Hematopoietic multipotent progenitor cell treated with erythropoietin and hydrocortisone succinate and interleukin-3 and kit ligand, for 4 days (in vitro differentiated cells): ENCODE data around the gene ACTR1A.

ENCODE experiments used
- DNase-seq: peaks from one replicate; pipeline ENCODE4 v3.0.0-alpha.2; 2015

The ACTR1A gene

DNA sequence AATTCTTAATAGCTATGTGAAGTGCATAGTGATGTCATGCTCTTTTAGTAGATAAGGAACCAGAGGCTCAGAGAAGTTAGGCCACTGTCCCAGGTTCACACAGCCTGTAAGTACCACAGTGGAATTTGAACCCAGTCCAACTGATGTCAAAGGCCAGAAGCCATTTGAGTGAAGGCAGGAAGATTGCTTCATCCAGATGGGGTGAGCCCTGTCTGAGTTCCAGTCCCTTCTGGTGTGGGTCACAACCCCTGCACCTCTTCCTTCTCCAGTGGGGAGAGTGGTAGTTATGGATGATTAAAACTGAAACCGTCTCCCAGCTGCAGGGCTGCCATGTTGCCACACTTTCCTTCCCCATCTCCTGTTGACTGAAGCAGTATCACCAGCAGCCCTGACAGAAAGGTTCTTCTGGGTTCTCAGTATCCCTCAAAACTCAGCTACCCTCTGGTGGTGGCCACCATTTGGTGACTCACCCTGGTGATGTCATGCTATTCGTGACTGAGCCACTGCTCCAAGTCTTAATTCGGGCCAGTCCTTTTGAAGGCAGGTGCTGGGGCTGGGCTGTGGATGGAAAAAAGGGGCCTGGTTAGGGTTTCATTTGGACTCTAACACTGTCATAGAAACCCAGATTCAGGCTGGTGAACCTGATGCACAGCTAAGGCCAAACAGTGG, 49.7 kb downstream of the ACTR1A start:
- DNase-seq: peak; percentile 57

DNA sequence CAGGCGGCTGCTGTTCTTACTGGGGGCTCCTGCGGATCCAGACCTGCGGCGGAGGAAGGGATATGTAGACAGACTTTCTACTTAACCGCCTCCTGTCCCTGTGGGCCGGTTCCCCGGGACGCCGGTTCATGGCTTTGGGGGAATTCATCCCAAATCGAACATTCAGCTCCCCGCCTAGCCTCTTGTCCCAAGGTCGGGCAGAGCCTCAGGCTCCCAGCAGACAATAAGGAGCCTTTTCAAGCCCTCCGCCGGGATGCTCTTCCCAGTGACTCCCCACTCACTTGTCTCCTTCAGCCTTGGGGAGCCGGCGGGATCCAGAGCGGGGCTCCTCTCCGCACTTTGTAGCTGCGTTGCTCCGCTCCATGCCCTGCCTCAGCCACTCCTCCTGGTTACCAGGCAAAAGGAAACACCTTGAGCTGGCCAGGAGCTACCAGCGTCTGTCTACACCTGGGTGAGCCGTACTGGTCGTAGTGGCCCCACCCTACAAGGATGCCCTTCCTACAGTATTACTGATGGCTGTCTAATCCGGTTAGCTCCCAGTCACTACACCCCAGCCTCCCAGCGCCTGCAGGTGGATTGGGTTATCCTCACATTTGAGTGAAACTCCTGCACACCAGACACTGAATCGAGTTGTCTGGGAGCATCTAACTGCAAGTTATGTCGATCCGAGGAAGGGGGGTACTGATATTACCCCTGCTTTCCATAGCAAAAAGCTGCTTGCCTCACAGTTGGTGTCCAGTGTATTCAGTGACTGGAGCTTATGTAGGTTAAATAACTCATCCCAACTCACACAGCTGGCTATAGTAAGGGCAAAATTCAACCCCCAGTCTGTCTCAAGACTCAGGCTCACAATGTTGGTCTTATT, 51.2 kb downstream of the ACTR1A start, which contains the start of gene C10orf95:
TSS of gene C10orf95 (minus strand) at position 439 of the 865 bp plus-strand sequence. CDS start 450 bp downstream, outside the sequence.
- DNase-seq: no peak

DNA sequence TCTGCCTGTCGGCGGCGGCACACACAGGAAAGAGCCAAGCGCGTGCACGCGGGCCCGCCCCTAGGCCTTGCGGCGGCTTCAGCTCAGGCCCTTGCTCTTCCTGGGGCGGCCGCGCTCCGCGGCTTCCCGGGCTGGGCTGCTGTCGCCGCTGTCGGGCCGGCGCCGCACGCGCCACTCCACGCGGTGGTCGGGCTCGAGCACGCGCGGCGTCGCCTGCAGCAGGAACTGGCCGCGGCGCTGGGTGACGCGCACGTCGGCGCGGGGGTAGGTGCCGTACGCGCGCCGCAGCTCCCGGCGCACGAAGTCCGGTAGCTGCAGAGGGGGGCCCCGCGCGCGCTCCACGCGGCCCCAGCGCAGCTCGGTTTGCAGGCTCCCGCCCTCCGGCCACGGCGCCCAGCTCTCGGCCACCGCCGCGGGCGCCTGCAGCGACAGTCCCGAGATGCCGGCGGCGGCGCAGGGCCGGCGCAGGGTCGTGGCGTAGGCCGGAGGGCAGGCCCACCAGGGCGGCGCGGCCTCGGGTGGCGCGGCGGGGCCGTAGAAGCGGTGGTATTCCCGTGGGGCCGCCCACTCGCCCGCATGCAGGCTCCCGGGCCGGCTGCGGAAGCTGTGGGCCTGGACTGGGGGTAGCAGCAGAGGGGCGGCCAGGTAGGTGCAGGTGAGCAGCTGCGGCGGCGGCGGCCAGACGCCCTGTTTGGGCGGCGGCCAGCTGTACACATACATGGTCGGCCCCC, 52.0 kb downstream of the ACTR1A start:
- DNase-seq: peak; percentile 96

DNA sequence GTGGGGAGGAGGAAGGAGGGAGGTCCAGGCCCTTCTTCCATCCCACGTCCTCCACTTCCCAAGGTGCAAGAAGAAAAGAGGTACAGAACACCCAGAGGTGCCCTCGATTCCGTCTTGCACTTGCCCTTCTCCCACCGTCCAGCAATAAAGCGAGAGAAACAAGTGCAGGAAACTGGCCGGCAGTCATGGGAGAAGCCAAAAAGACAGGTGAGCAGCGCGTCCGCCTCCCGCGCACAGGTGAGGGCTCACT, 52.5 kb downstream of the ACTR1A start:
- DNase-seq: no peak

DNA sequence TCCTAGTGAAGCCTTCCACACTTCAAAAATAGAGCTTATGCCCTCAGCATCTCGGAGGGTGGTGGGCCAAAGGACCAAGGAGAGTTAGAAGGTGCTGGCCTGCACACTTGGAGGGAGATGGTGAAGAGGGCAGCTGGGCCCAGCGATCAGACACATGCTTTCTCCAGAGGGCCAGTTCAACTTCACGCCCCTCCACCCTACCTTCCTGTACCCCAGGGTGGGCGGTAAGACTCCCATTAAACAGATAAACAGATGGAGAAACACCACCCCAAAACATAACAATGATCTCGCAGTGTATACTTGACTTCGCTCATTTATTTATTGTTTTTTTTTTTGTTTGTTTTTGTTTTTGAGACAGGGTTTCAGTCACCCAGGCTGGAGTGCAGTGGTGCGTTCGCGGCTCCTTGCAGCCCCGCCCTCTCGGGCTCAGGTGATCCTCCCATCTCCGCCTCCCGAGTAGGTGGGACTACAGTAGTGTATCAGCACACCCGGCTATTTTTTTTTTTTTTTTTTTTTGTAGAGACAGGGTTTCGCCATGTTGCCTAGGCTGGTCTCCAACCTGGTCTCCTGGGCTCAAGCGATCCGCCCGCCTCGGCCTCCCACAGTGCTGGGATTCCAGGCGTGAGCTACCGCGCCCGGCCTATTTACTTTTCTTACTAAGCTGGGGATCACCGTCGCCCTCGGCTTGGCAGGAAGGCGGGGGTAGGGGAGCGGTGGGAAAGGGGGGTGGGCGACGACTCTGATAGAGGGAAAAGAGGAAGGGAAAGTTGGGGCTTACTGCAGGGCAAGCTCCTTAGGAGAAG, 53.0 kb downstream of the ACTR1A start:
- DNase-seq: peak; percentile 95

DNA sequence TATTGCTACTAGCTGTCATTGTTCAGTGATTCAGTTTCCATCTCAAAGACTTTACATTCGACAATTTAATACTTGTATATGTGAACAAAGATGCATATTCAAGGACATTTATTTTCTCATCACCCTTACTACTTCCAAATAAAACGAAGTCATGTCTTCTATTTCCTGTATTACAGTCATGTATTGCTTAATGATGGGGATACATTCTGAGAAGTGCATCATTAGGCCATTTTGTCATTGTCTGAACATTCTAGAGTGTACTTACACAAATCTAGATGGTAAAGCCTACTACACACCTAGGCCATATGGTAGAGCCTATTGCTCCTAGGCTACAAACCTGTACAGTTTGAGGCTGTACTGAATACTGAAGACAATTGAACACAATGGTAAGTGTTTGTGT, 57.7 kb downstream of the ACTR1A start:
- DNase-seq: no peak

DNA sequence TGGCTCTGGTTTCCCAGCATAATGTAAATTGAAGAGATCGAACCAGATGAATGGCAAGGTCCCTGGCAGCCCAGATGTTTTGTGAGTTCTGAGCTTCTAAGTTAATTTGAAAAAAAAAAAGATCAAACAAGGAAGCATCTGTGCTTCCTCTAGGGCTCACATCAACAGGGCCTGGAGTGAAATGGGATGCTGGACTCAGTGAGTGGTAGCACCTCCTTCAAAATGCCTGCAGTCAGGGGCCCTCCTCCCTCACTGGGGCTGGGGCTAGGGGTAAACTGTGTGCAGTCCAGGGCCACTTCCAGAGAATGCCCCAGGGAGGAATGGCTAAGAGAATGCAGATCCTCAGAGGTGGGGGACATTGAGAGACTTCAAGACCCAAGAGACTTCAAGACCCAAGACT, 64.1 kb downstream of the ACTR1A start:
- DNase-seq: no peak

DNA sequence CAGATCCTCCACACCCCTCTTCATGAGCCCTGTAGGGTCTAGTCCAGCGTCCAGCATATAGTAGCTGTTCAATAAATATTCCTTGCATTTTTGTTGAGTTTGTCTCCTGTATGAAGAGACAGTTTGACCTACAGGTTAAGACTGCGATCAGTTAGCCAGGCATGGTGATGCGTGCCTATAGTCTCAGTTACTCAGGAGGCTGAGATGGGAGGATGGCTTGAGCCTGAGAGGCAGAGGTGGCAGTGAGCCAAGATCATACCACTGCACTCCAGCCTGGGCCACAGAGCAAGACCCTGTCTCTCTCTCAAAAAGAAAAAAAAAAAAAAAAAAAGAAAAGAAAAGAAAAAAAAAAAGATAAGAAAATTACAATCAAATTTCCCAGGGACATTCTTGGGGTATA, 65.0 kb downstream of the ACTR1A start:
- DNase-seq: no peak

DNA sequence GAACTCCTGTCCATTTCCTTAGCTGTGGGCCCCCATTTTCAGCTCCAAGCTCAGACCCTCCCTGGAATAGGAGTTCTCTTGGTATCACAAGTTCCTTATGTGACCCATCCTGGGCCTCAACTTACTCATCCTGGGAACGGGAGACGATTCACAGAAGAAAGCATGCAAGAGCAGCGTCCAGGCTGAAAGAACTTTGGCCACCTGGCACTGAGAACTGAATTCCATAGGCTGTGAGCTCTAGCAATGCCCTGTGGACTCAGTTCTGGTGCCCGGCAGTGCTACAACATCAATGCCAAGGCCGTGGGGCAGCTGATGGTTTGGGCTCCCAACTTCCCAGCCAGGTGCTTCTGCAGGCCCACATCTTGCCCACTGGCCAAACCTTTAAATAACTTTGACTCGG, 66.2 kb downstream of the ACTR1A start:
- DNase-seq: no peak

DNA sequence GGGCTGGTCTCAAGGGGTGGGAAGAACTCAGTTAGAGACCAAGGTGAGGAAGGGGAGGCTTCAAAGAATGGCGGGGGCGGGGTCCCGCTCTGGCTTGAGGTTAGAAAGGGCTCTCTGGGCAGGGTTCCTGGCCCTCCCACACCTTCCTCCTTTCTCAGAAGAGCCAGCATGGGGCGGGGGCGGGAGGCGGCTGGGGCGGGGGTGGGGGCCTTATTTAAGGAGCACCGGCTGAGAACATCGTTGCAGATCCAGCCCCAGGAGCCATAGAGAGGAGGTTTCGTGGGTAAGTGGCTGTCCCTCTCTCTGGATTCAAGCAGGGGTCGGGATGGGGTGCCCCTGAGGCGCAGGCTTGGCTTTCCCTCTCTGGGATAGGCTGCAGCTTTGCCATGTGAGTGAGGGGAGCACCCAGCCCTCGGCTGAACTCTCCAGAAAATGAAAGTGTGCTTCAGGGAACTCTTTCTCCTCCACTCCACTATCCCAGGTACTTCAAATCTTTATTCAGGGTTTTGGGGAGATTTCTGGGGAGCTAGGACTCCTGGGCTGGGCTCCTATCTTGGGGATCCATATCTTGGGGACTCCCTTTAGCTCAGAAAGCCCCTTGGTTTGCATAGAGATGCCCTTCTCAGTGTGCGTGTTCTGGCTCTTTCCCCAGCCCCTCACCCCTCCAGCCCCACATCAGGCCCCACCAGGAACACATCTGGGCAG, 66.8 kb downstream of the ACTR1A start:
- peak; percentile 86 for DNase-seq

DNA sequence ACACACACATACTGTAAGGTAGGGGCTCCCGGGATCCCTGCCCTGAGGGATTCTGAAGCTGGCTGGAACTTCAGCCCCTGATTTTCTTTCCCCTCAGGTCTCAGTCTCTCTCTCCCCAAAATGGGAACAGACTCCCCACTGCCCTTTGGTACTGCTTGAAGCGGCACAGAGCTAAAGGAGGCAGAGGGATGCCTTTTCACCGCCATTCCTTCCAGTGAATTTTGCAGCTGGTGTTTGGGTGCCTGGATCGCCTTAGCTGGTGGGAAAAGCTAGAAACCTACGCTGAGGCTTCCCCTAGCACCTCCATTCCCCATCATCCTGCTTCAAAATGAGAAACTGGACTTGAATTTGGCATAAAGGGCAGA, 67.4 kb downstream of the ACTR1A start:
- DNase-seq: no peak

DNA sequence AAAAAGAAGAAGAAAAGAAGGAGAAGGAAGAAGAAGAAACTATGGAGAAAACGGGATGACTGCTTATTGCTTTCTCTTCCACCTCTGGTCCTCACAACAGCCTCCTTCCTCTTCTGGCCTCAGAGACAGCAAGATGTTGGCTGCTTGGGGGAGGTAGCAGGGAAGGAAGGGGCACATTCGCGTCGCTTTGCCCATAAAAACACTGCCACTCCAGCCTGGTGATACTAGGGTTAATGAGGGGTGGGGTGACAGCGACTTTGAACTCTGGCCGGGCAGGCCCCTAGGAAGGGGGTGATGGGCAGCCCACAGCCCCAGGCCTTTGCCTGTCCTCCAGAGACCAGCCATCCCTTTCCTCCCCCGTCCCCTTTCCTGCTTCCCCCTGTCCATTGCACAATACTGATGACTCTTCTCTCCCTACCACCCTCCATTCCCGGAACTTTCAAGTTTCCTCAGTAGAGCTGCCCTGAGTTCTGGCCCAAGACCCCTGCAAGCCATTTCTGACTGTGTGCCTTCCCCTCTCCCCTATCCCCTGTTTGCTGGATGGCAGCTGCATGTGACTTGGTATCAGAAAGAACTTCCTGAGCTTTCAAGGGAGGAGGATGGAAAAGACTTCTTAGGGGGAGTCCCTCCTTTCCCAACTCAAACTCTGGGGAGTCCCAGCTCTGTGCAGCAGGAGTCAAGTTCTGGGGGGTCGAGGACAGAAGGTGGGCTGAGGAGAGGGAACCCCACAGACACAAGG, 67.9 kb downstream of the ACTR1A start:
- no peak for DNase-seq

DNA sequence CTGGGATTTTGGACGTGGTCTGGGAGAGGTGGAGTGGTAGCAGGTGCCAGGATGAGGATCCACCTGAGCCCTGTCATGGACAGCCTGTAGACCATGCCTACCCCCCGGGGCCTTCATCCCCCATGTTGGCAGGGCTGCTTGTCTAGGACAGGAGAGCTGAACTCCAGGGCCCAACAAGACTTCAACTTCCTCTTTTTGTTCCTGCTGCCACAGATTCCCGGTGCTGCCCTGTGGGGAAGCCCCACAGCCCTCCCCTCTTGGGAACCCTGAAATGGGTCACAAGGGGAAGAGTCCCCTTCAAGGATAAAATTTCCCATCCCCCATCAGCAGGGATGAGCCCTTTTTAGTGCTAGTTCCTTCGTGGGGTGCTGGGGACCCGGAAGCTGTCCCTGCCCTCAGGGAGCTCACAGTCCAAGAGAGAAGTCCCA, 68.9 kb downstream of the ACTR1A start:
- DNase-seq: peak; percentile 74

DNA sequence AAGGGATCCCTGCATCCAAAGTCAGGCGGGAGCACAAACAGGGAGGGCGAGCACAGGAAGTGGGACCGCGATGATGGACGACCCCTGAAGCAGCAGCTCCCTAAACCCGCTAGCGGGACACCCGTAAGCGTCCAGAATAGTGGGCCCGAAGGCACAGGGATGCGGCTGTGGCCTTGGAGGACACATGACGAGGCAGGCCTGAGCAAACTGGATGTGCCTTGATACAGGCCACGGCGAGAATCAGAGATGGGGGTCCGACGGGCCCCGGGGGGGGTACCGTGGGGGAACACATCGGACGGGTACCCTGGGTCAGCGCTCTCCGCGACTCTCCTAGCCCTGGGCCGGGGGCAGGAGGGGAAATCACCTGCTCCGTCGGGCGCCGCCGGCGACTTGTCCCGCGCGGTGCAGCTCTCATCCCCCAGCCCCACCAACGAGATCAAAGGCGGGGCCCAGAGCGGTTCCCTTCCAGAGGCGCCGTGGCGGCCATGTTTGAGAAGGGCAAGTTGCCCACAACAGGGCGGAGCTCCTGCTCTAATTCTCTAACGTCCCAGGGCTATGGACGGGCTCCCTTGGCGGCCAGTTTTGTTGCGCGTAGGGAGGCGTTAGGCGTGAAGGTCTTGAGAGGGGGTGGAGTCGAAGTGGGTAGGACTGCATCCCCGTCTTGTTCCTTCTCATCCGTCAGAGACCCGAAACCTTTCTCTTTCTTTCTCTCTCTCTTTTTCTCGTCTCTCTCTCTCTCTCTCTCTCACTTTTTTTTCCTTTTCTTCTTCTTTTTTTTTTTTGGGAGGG, 70.2 kb downstream of the ACTR1A start, which contains the start of gene CUEDC2:
TSS of gene CUEDC2 (minus strand) at position 413 of the 789 bp plus-strand sequence. CDS start 7,386 bp downstream, outside the sequence.
- peak; percentile 99 for DNase-seq

DNA sequence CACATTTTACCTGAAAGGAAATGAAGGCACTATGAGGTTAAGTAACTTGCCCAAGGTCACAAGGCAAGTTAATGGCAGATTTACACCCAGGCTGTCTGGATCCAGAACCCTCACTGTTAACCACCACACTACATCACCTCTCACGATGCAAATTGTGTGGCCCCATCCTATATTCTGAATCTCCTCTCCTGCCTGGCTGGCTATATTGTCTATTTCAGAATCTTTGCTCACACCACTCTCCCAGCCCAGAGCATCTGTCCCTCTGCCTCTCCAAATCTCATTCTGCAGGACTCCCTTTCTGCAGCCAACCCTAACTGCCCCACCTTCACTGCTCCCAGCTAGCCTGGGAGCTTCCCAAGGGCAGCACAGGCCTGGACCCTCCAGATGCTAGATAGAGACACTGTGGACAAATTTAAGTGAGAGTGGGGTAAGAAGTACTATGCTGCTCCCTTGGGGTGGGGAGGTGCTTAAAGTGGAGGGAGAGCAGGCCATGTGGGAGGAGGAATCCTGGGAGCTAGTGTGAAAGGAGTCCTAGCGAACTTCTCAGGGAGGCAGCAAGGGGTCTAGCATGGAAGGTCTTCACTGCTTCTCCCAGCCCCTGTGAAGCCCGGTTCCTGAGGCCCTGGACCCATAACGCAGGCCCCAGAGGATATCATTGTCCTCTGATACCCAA, 70.9 kb downstream of the ACTR1A start:
- peak; percentile 64 for DNase-seq

DNA sequence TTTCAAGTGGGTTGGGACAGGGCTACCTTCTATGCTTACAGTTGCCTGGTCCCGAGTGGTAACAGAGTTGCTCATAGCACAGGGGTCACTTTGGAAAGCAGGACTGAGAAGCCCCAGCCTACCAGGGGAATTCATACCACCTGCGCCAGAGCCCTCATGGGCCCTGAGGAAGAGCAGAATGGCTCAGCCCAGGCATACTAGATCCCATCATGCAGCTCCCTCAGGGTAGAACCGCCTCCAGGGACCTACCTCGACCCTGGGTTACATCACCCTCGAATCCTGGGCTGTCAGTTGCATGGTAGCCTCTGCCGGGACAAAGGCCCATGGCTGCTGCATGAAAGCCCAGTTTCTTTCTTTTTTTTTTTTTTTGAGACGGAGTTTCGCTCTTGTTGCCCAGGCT, 73.0 kb downstream of the ACTR1A start:
- no peak for DNase-seq
